Measurements from ENCODE around the gene FAT1. TPM values are rescaled to one million over a fixed set of nuclear protein-coding genes. Genes with fewer than 3 reads are reported as not detected.
A peak's percentile ranks its signal among the peaks of the same experiment; 100 is the strongest.

The FAT1 gene
- polyA plus RNA-seq, 1 experiment = 489 TPM

- POLR2A ChIA-PET = no interaction called here
Measured at GRCh38 chr4:186557061-186557460, 166.6 kb downstream of the FAT1 start.

GRCh38 chr4:186554914-186555827 lies 168.5 kb downstream of the FAT1 start, which contains the start of gene MTNR1A:
MTNR1A (minus strand) TSS chr4:186555567; CDS start chr4:186555365, 202 bp downstream.
- Histone ChIP-seq H3K27me3 (ENCODE audit: control insufficient read depth, insufficient read depth, low read length) (peaks cover 6% of the 10 kb centered on the region), H3K36me3 (ENCODE audit: control insufficient read depth, insufficient read depth, low read length) (no peaks in the 10 kb centered on the region), H3K4me3 (ENCODE audit: low read depth, low read length) (peak within 1 kb of the TSS; percentile 27)
- POLR2A ChIA-PET = no interaction called here
- CTCF ChIA-PET = no interaction called here
- no peak for DNase-seq (ENCODE audit: low read depth)
- TF ChIP-seq CTCF (IDR thresholded peaks at IDR 0.05; ENCODE audit: insufficient read depth, low read depth, low read length) = no peak

More at GRCh38 chr4:186557061-186557460, 166.6 kb downstream of the FAT1 start:
- Histone ChIP-seq H3K4me3 (ENCODE audit: low read depth, low read length) (no peak overlapping the region), H3K27me3 (ENCODE audit: control insufficient read depth, insufficient read depth, low read length) (peaks cover 4% of the 10 kb centered on the region), H3K36me3 (ENCODE audit: control insufficient read depth, insufficient read depth, low read length) (no peaks in the 10 kb centered on the region)
- no peak for DNase-seq (ENCODE audit: low read depth)
- TF ChIP-seq CTCF (IDR thresholded peaks at IDR 0.05; ENCODE audit: insufficient read depth, low read depth, low read length) = no peak
- CTCF ChIA-PET = interaction anchor here (1.6 kb wide), 1 partner anchor 84 kb away, joined by 4 read pairs; no protein-coding TSS in a partner anchor

GRCh38 chr4:186554539-186554913 lies 169.1 kb downstream of the FAT1 start:
- H3K27me3 ChIP-seq (ENCODE audit: control insufficient read depth, insufficient read depth, low read length) = peaks cover 6% of the 10 kb centered on the region
- TF ChIP-seq CTCF (IDR thresholded peaks at IDR 0.05; ENCODE audit: insufficient read depth, low read depth, low read length) = peak; percentile 28; the same call in 1 of the 2 replicates
- ChIA-PET CTCF (interaction anchor here (0.9 kb wide), 1 partner anchor 19 kb away, joined by 3 read pairs; no protein-coding TSS in a partner anchor), POLR2A (interaction anchor here (0.5 kb wide), 1 partner anchor 77 kb away, joined by 5 read pairs; no protein-coding TSS in a partner anchor)
- no peak for DNase-seq (ENCODE audit: low read depth)
- no peaks in the 10 kb centered on the region for H3K36me3 ChIP-seq (ENCODE audit: control insufficient read depth, insufficient read depth, low read length)
- no peak overlapping the region for H3K4me3 ChIP-seq (ENCODE audit: low read depth, low read length)

DNA sequence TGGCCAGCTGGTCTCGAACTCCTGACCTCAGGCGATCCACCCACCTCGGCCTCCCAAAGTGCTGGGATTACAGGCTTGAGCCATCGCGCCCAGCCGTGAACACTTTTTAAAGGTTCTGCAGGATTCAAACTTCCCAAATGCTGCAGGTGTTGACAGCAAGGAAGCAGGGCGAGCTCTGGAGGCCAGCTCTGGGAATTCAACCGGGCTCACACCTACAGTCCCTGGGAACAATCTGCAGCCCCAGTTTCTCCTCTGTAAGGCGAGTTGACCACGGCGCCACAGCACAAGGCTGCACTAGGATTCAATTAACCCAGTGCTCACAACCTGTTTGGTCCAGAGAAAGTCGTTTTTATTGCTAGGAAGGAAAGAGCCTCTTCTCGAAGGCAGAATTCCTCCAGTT lies 169.9 kb downstream of the FAT1 start:
- CTCF ChIA-PET = interaction anchor here (0.9 kb wide), 1 partner anchor 20 kb away, joined by 3 read pairs; no protein-coding TSS in a partner anchor
- no peak for TF ChIP-seq CTCF (IDR thresholded peaks at IDR 0.05; ENCODE audit: insufficient read depth, low read depth, low read length)
- Histone ChIP-seq H3K36me3 (ENCODE audit: control insufficient read depth, insufficient read depth, low read length) (no peaks in the 10 kb centered on the region), H3K27me3 (ENCODE audit: control insufficient read depth, insufficient read depth, low read length) (peaks cover 6% of the 10 kb centered on the region), H3K4me3 (ENCODE audit: low read depth, low read length) (no peak overlapping the region)
- DNase-seq (ENCODE audit: low read depth) = no peak
- POLR2A ChIA-PET = no interaction called here

GRCh38 chr4:186551849-186552248 lies 171.8 kb downstream of the FAT1 start:
- ChIA-PET POLR2A (no interaction called here), CTCF (no interaction called here)
- peaks cover 6% of the 10 kb centered on the region for H3K27me3 ChIP-seq (ENCODE audit: control insufficient read depth, insufficient read depth, low read length)
- TF ChIP-seq CTCF (IDR thresholded peaks at IDR 0.05; ENCODE audit: insufficient read depth, low read depth, low read length) = no peak
- no peaks in the 10 kb centered on the region for H3K36me3 ChIP-seq (ENCODE audit: control insufficient read depth, insufficient read depth, low read length)
- no peak overlapping the region for H3K4me3 ChIP-seq (ENCODE audit: low read depth, low read length)
- DNase-seq (ENCODE audit: low read depth) = no peak

All from BJ (cell line).